Naive B cell (primary cell): ENCODE data around the gene CYP4F12. TPM values are rescaled to one million over a fixed set of nuclear protein-coding genes. Genes with fewer than 3 reads are reported as not detected.
"Not testable (repeated sequence)": the region's sequence is repeated elsewhere in the genome, so short reads cannot be mapped to it uniquely, and the experiment has no call there.

Experiments used
- ATAC-seq, 2 donors: fragments of 150-1000 bp; cut with Tn5 transposase; 2 replicates each; pipeline ENCODE4 v1.10.0; 2021; ENCODE audit warnings: low read depth in 2 of 2, mild to moderate bottlenecking in 2 of 2, moderate library complexity in 2 of 2
- DNase-seq: peaks from one replicate; pipeline ENCODE4 v3.0.0; 2022
- H3K27ac Mint-ChIP-seq, 6 donors: one replicate each; pipeline ENCODE4 v1.8.0; 2020 to 2022; ENCODE audit warnings: mild to moderate bottlenecking in 6 of 6, mixed read lengths in 6 of 6, moderate library complexity in 5 of 6, inconsistent platforms in 2 of 6
- H3K27me3 Mint-ChIP-seq, 3 donors: one replicate each; pipeline ENCODE4 v1.8.0; 2021 to 2022; ENCODE audit warnings: mixed read lengths in 3 of 3, mild to moderate bottlenecking in 1 of 3
- H3K36me3 Mint-ChIP-seq, 2 donors: one replicate each; pipeline ENCODE4 v1.8.0; 2020 to 2022; ENCODE audit warnings: mixed read lengths in 2 of 2, inconsistent platforms in 1 of 2, mild to moderate bottlenecking in 1 of 2
- H3K4me1 Mint-ChIP-seq, 3 donors: one replicate each; pipeline ENCODE4 v1.8.0; 2020 to 2022; ENCODE audit warnings: mixed read lengths in 3 of 3, inconsistent platforms in 1 of 3, mild to moderate bottlenecking in 1 of 3, moderate library complexity in 1 of 3
- H3K4me3 Mint-ChIP-seq, 8 donors: one replicate each; pipeline ENCODE4 v1.8.0; 2020 to 2022; ENCODE audit warnings: mild to moderate bottlenecking in 8 of 8, mixed read lengths in 8 of 8, moderate library complexity in 8 of 8, inconsistent platforms in 2 of 8
- H3K9me3 Mint-ChIP-seq, 7 donors: one replicate each; pipeline ENCODE4 v1.8.0; 2020 to 2022; ENCODE audit warnings: mixed read lengths in 7 of 7, mild to moderate bottlenecking in 5 of 7, inconsistent platforms in 2 of 7, moderate library complexity in 1 of 7
- polyA plus RNA-seq, 6 donors: library from polyadenylated mRNA; unstranded; fragments of 300-500 nt; fragmentation: Illumina TruSeq; gene quantifications; one replicate each; pipeline ENCODE4 v1.2.3, GENCODE V29; 2021; ENCODE audit warnings: low read depth in 6 of 6

The CYP4F12 gene
- polyA plus RNA-seq, 6 donors from 2014 or later: not detected

DNA sequence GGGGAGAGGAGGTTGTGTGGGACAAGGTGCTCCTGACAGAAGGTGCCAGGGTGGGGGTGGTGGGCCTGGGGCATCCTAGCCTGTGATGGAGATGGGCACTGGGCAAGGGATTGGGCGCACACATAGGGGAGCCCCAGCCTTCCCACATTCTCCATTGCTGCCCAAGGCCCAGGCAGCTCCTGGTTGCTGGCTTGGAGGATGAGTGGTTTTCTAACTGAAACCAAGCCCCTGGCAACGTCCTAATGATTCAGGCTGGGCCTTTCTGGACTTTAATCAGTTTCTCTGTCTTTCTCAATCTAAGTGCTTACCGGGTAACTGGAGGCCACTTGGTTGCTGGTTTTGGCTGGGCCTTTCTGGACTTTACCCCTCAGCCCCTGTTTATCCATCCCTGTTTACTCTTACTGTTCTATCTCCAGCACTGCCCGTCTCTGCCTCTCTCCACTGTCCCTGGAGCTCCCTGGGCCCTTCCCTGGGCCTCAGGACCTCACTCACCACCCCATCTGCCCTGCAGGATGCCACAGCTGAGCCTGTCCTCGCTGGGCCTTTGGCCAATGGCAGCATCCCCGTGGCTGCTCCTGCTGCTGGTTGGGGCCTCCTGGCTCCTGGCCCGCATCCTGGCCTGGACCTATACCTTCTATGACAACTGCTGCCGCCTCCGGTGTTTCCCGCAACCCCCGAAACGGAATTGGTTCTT is 31.8 kb upstream of the CYP4F12 start:
- no peaks in the 10 kb centered on the region for H3K36me3 Mint-ChIP-seq
- ATAC-seq (no peak), DNase-seq (no peak)
- H3K4me1 Mint-ChIP-seq: peaks cover 5 to 6% (median 6%) of the 10 kb centered on the region in 3 donors
- H3K9me3 Mint-ChIP-seq: peaks cover 0 to 6% (median 2%) of the 10 kb centered on the region in 7 donors
- peaks cover 21 to 52% (median 36%) of the 10 kb centered on the region in 3 donors for H3K27me3 Mint-ChIP-seq
- H3K27ac Mint-ChIP-seq: no peak overlapping the region
- no peak overlapping the region for H3K4me3 Mint-ChIP-seq

DNA sequence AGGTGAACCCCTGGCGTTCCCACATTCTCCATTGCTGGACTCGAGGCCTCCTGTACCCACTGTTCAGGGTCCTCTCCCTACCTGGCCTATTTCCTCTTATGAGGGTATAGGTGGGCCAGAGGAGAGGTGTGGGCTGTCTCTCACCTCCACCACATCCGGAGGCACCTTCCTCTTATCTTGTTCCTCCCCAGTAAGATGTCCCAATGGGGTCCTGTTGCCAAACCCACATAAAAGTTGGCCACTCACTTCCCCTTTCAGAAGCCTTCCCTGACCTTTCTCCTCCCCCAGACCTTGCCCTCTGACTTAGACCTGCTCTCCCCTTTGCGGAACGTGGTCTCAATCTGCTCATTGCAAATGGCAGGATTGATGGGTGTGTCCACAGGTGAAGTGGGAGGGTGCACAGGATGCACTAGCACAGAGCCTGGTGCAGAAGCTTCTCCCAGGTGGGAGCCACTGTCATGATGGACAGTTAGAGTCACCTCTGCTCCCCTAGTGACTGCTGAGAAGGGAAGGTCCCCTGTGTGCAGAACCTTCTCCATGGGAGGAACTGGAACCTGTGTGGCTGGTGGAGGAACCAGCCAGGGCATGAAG is 30.9 kb upstream of the CYP4F12 start:
- no peak overlapping the region for H3K4me3 Mint-ChIP-seq
- peaks cover 5 to 6% (median 6%) of the 10 kb centered on the region in 3 donors for H3K4me1 Mint-ChIP-seq
- peak in 1 of 2 donors; percentile 73 for ATAC-seq
- no peaks in the 10 kb centered on the region for H3K36me3 Mint-ChIP-seq
- DNase-seq: no peak
- no peak overlapping the region for H3K27ac Mint-ChIP-seq
- H3K27me3 Mint-ChIP-seq: peaks cover 26 to 51% (median 36%) of the 10 kb centered on the region in 3 donors
- H3K9me3 Mint-ChIP-seq: peaks cover 0 to 6% (median 2%) of the 10 kb centered on the region in 7 donors

DNA sequence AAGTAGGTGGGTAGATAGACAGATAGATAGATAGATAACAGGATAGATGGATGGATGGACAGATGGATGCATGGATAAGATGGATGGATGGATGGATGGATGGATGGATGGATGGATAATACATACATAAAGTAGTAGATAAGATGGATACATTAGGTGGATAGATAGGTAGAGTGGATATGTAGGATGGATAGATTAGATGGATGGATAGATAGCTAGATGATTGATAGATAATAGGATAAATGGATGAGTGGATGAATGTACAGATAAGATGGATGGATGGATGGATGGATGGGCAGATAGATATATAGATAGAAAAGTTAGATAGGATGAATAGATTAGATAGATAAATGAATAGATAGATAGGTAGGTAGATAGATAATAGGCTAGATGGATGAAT is 30.1 kb upstream of the CYP4F12 start:
- Mint-ChIP-seq H3K36me3 (no peaks in the 10 kb centered on the region), H3K27me3 (peaks cover 26 to 45% (median 31%) of the 10 kb centered on the region in 3 donors), H3K27ac (no peak overlapping the region), H3K4me1 (peaks cover 5 to 6% (median 6%) of the 10 kb centered on the region in 3 donors), H3K4me3 (no peak overlapping the region), H3K9me3 (peaks cover 0 to 6% (median 2%) of the 10 kb centered on the region in 7 donors)
- ATAC-seq: no peak
- no peak for DNase-seq

- H3K4me1 Mint-ChIP-seq: peaks cover 5 to 6% (median 6%) of the 10 kb centered on the region in 3 donors
- peaks cover 0 to 6% (median 2%) of the 10 kb centered on the region in 7 donors for H3K9me3 Mint-ChIP-seq
- DNase-seq (no peak), ATAC-seq (no peak)
- peaks cover 26 to 43% (median 29%) of the 10 kb centered on the region in 3 donors for H3K27me3 Mint-ChIP-seq
- no peak overlapping the region for H3K27ac Mint-ChIP-seq
- H3K36me3 Mint-ChIP-seq: no peaks in the 10 kb centered on the region
- H3K4me3 Mint-ChIP-seq: no peak overlapping the region
Observed at GRCh38 chr19:15643387-15643786, 29.5 kb upstream of the CYP4F12 start.

GRCh38 chr19:15644066-15644741 is 28.7 kb upstream of the CYP4F12 start:
- Mint-ChIP-seq H3K4me3 (no peak overlapping the region), H3K27me3 (peaks cover 25 to 42% (median 28%) of the 10 kb centered on the region in 3 donors), H3K9me3 (peaks cover 0 to 6% (median 2%) of the 10 kb centered on the region in 7 donors), H3K4me1 (peaks cover 5 to 6% (median 6%) of the 10 kb centered on the region in 3 donors), H3K27ac (no peak overlapping the region), H3K36me3 (no peaks in the 10 kb centered on the region)
- DNase-seq (no peak), ATAC-seq (no peak)

DNA sequence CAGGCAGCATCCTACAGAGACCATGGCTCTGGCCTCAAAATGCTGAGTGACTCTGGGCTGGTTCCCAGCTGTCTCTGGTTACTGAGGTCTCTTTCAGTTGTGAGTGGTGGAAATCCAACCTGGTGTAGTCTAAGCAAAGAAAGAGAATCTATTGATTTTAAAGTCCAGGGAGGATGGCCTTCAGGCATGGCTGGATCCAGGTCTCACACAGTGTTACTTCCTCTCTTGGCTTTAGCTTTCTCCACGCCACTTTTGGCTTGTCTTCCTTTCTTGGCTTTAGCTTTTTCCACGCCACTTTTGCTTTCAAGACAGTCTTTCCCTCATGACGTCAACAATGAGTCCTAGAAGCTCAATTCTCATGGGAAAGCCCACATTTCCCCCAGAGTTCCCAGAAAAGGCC is 28.1 kb upstream of the CYP4F12 start:
- Mint-ChIP-seq H3K9me3 (peaks cover 0 to 6% (median 2%) of the 10 kb centered on the region in 7 donors), H3K27ac (no peak overlapping the region), H3K4me1 (peaks cover 5 to 6% (median 6%) of the 10 kb centered on the region in 3 donors), H3K4me3 (no peak overlapping the region), H3K36me3 (no peaks in the 10 kb centered on the region), H3K27me3 (peaks cover 19 to 43% (median 22%) of the 10 kb centered on the region in 3 donors)
- DNase-seq (no peak), ATAC-seq (no peak)

DNA sequence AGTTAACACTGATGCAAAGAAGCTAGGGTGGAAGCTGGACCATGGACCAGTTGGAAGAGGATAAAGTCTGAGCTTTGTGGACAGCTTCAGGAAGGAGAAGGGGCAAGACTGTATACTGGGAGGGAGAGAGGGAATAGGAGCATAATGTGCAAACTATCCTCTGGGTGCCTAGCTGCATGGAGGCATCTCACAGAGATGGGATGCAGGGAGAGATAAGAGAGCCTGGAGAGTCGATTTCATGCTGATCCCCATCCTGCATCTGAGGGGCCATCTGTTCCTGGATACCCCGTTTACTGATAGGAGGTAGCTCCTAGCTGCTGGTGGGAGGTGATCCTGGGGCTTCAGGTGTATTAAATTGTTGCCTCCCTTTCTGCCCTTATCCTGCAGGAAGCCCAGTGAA is 23.4 kb upstream of the CYP4F12 start:
- DNase-seq (no peak), ATAC-seq (no peak)
- Mint-ChIP-seq H3K4me1 (no peaks in the 10 kb centered on the region), H3K27ac (peak overlapping the region in 1 of 6 donors; percentile 77), H3K9me3 (peaks cover 0 to 6% (median 1%) of the 10 kb centered on the region in 7 donors), H3K27me3 (peaks cover 26 to 63% (median 45%) of the 10 kb centered on the region in 3 donors), H3K4me3 (no peak overlapping the region), H3K36me3 (no peaks in the 10 kb centered on the region)

- not testable (repeated sequence) for H3K36me3 Mint-ChIP-seq, ATAC-seq, H3K9me3 Mint-ChIP-seq, H3K27ac Mint-ChIP-seq, H3K4me1 Mint-ChIP-seq, H3K4me3 Mint-ChIP-seq, DNase-seq
- peaks cover 32 to 63% (median 51%) of the 10 kb centered on the region in 3 donors for H3K27me3 Mint-ChIP-seq
Observed at GRCh38 chr19:15650123-15650522, 22.8 kb upstream of the CYP4F12 start.

DNA sequence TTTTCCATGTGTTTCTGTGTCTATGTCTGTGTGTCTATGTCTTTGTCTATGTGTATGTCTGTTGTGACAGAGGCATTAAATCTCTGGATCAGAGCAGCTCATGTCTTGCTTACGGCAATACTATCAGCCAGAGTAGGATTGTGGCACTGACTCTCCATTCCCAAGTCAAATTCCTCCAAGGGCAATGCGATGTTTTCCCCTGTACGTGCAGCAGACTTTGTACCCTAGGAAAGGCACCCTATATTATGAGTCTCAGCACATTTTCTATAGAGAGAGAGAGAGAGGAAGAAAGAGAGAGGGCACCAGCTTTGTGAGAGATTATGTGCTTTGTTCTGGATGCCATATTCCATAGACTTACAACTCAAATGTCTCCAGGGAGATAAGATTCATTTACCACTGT is 21.1 kb upstream of the CYP4F12 start:
- ATAC-seq: no peak
- no peak overlapping the region for H3K4me3 Mint-ChIP-seq
- H3K4me1 Mint-ChIP-seq: no peaks in the 10 kb centered on the region
- DNase-seq: no peak
- peaks cover 0 to 2% (median 0%) of the 10 kb centered on the region in 7 donors for H3K9me3 Mint-ChIP-seq
- H3K27me3 Mint-ChIP-seq: peaks cover 39 to 63% (median 53%) of the 10 kb centered on the region in 3 donors
- no peaks in the 10 kb centered on the region for H3K36me3 Mint-ChIP-seq
- H3K27ac Mint-ChIP-seq: no peak overlapping the region

DNA sequence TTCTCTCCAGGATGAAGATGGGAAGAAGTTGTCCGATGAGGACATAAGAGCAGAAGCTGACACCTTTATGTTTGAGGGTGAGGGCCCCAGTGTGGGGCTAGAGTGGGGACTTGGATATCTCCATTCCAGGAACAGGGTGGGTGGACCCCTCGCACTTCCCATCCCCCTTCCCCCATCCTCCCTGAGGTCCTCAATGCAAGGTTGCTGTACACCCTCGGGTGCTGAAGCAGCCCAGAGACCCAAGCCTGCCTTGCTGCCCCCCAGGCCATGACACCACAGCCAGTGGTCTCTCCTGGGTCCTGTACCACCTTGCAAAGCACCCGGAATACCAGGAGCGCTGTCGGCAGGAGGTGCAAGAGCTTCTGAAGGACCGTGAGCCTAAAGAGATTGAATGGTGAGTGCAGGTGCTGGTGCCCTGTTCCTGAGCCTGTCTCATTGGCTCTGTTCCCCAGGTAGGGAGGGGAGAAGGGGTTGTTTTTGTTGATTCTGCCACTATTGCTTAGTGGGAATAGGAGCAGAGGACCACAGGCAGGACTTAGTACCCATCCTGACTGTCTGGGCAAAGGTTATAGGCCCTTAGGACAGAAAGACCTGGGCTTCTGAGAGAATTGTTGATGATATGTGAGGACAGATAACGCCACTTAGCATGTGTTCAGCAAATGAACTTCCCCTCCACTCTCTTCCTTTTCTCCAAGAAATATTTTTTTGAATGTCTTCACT is 20.2 kb upstream of the CYP4F12 start:
- DNase-seq (no peak), ATAC-seq (no peak)
- Mint-ChIP-seq H3K4me1 (no peaks in the 10 kb centered on the region), H3K27me3 (peaks cover 42 to 65% (median 59%) of the 10 kb centered on the region in 3 donors), H3K27ac (no peak overlapping the region), H3K36me3 (no peaks in the 10 kb centered on the region), H3K9me3 (peaks cover 0 to 2% (median 0%) of the 10 kb centered on the region in 7 donors), H3K4me3 (no peak overlapping the region)

DNA sequence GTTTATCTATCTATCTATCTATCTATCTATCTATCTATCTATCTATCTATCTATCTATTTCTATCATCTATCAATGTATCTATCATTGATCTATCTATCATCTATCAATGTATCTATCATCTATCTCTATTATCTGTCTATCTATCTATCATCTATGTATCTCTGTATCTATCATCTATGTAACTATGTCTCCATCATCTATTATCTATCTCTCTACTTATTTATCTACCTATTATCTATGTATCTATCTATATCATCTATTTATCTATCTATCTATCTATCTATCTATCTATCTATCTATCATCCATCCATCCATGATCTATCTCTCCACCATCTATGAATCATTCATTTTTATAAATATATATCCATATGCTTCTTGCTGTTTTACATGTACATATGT is 16.4 kb upstream of the CYP4F12 start:
- peaks cover 0 to 5% (median 3%) of the 10 kb centered on the region in 7 donors for H3K9me3 Mint-ChIP-seq
- H3K4me3 Mint-ChIP-seq: no peak overlapping the region
- no peak overlapping the region for H3K27ac Mint-ChIP-seq
- DNase-seq (no peak), ATAC-seq (no peak)
- H3K36me3 Mint-ChIP-seq: peaks cover 0 to 3% of the 10 kb centered on the region in 2 donors
- no peaks in the 10 kb centered on the region for H3K4me1 Mint-ChIP-seq
- H3K27me3 Mint-ChIP-seq: peaks cover 51 to 63% (median 55%) of the 10 kb centered on the region in 3 donors

GRCh38 chr19:15663247-15663646 is 9.6 kb upstream of the CYP4F12 start:
- H3K4me3 Mint-ChIP-seq: no peak overlapping the region
- no peaks in the 10 kb centered on the region for H3K4me1 Mint-ChIP-seq
- peaks cover 0 to 11% (median 3%) of the 10 kb centered on the region in 7 donors for H3K9me3 Mint-ChIP-seq
- no peak for ATAC-seq
- peaks cover 23 to 50% (median 39%) of the 10 kb centered on the region in 3 donors for H3K27me3 Mint-ChIP-seq
- no peak for DNase-seq
- peaks cover 0 to 4% of the 10 kb centered on the region in 2 donors for H3K36me3 Mint-ChIP-seq
- no peak overlapping the region for H3K27ac Mint-ChIP-seq

GRCh38 chr19:15666186-15666585 is 6.7 kb upstream of the CYP4F12 start:
- DNase-seq (no peak), ATAC-seq (no peak)
- H3K27me3 Mint-ChIP-seq: peaks cover 18 to 39% (median 37%) of the 10 kb centered on the region in 3 donors
- H3K4me1 Mint-ChIP-seq: no peaks in the 10 kb centered on the region
- peaks cover 0 to 8% (median 0%) of the 10 kb centered on the region in 7 donors for H3K9me3 Mint-ChIP-seq
- H3K4me3 Mint-ChIP-seq: no peak overlapping the region
- H3K36me3 Mint-ChIP-seq: peaks cover 0 to 4% of the 10 kb centered on the region in 2 donors
- H3K27ac Mint-ChIP-seq: no peak overlapping the region
